Right lobe of liver (tissue), 6 donors: Measurements from ENCODE around the gene GPR22. TPM values are rescaled to one million over a fixed set of nuclear protein-coding genes. Genes with fewer than 3 reads are reported as not detected.

Experiments used
- ATAC-seq, 4 donors: fragments of 200-7000 bp; cut with Tn5 transposase; one replicate each; pipeline ENCODE4 v1.9.1; 2020; ENCODE audit warnings: mild to moderate bottlenecking in 4 of 4, moderate library complexity in 4 of 4
- DNase-seq, 3 donors: peaks; one replicate each; pipeline ENCODE4 v3.0.0-alpha.2; 2020
- H3K27ac ChIP-seq, 3 donors: fragments of 200-600 bp; one replicate each; pipeline ENCODE4 v1.8.0; 2022
- H3K27me3 ChIP-seq, 2 donors: fragments of 200-600 bp; one replicate each; pipeline ENCODE4 v1.8.0; 2022
- H3K36me3 ChIP-seq, 4 donors: fragments of 200-600 bp; sonication (generic) in 1 of 4; one replicate each; pipeline versions ENCODE4 v1.5.1 to v1.8.0; 2017 to 2022; ENCODE audit warnings: control low read depth in 1 of 4
- H3K4me1 ChIP-seq, 4 donors: fragments of 200-600 bp; sonication (generic) in 1 of 4; one replicate each; pipeline versions ENCODE4 v1.5.1 to v1.8.0; 2017 to 2022; ENCODE audit warnings: control low read depth in 1 of 4
- H3K4me3 ChIP-seq, 3 donors: fragments of 200-600 bp; one replicate each; pipeline ENCODE4 v1.8.0; 2022
- H3K9me3 ChIP-seq, 4 donors: fragments of 200-600 bp; sonication (generic) in 1 of 4; one replicate each; pipeline versions ENCODE4 v1.5.1 to v1.8.0; 2017 to 2022; ENCODE audit warnings: control low read depth in 1 of 4
- POLR2A ChIP-seq: fragments of 450-650 bp; IDR thresholded peaks from one replicate; pipeline ENCODE4 v1.6.1; 2017; ENCODE audit warnings: antibody characterized with exemption, mild to moderate bottlenecking
- WGBS: methylation state at CpG from one replicate; pipeline ENCODE4 v1.1.6; 2018; ENCODE audit warnings: low coverage, low lambda C conversion rate; ENCODE audit not compliant: insufficient coverage; ENCODE audit errors: missing lambda C conversion rate; 5-methylcytosine and 5-hydroxymethylcytosine counted together
- intact Hi-C, 2 donors: fragments of 100-400 bp; cut with DNase I; formaldehyde crosslinking; loops; one replicate each; pipeline versions ENCODE4 v1.11.2 to v1.14.1; 2022
- total RNA-seq, 6 experiments: library from RNA; depleted of rRNA in 2 of 6; stranded (reverse); fragments of >200 nt in 2 of 6; fragmentation: NEBNext Ultra II Directional in 3 of 6; extraction: Animal tissue kit (Norgen Biotek cat#: 25700) in 3 of 6; gene quantifications; one replicate each; pipeline versions ENCODE4 v1.1.0 to v1.2.4, GENCODE V29; 2016 to 2023
- TF ChIP-seq, protein P1 (sequence below), 4 donors: fragments of 200-600 bp in 3 of 4; fragments of 450-650 bp in 1 of 4; IDR thresholded peaks; one replicate each; pipeline versions ENCODE4 v1.5.1 to v1.8.0; 2016 to 2022; ENCODE audit warnings: antibody characterized with exemption in 4 of 4, mild to moderate bottlenecking in 2 of 4
- donor health status: DM: no; HTN: yes; CAD: no.
- donor health status: DM: no; HTN: no; CAD: no.
- donor health status: DM: no; HTN: no; CAD: no.
- donor health status: DM: no; HTN: yes; CAD: no.
- donor health status: DM: no; HTN: yes; CAD: no.

GPR22 gene
- total RNA-seq, 6 experiments from 2014 or later, result not detected

DNA sequence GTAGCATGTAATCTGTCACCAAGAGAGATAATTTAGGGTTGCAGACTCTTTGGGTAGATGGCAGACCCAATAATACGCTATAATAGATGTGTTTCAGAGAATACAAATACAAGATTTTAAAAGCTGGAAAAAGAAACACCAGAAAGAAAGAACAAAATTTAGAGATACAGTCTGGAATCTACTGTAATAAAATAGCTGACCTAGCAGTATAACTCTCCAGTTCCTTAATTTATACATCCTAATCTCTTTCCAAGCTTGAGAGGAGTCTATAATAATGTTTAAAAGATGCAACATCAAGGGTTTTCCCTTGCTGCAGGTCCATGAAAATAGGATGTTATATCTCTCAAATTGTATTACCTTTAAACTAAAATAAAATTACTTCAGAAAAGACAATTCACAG lies 27.2 kb upstream of the GPR22 start:
- 86% methylated on average over 1 of the region's 1 CpG for WGBS

DNA sequence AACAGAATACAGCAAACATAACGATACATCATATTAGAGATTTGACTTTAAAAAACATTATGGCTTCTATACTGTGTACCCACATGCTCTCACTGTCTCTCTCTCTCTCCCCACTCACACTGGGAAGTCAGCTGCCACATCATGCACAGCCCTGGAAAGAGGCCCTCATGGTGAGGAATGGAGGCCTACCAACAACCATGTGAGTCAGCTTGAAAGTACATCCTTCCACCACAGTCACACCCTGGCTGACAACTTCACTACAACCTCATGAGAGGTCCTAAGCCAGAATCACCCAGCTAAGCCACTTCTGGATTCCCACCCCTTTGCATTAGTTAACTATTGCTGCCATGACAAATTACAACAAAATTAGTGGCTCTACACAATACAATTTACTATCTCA lies 23.3 kb upstream of the GPR22 start:
- Histone ChIP-seq H3K4me1 (no peaks in the 10 kb centered on the region), H3K36me3 (no peaks in the 10 kb centered on the region), H3K9me3 (no peaks in the 10 kb centered on the region), H3K27me3 (no peaks in the 10 kb centered on the region), H3K4me3 (no peak overlapping the region), H3K27ac (no peak overlapping the region)
- no peak for DNase-seq
- WGBS, result 100% methylated on average over 1 of the region's 1 CpG
- TF ChIP-seq, protein P1, sequence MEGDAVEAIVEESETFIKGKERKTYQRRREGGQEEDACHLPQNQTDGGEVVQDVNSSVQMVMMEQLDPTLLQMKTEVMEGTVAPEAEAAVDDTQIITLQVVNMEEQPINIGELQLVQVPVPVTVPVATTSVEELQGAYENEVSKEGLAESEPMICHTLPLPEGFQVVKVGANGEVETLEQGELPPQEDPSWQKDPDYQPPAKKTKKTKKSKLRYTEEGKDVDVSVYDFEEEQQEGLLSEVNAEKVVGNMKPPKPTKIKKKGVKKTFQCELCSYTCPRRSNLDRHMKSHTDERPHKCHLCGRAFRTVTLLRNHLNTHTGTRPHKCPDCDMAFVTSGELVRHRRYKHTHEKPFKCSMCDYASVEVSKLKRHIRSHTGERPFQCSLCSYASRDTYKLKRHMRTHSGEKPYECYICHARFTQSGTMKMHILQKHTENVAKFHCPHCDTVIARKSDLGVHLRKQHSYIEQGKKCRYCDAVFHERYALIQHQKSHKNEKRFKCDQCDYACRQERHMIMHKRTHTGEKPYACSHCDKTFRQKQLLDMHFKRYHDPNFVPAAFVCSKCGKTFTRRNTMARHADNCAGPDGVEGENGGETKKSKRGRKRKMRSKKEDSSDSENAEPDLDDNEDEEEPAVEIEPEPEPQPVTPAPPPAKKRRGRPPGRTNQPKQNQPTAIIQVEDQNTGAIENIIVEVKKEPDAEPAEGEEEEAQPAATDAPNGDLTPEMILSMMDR (IDR thresholded peaks at IDR 0.05), result no peak
- ATAC-seq, result no peak
- intact Hi-C loops, result no loop called here

More for the DNA sequence above, 27.2 kb upstream of the GPR22 start:
- Histone ChIP-seq H3K4me1 (no peaks in the 10 kb centered on the region), H3K36me3 (no peaks in the 10 kb centered on the region), H3K4me3 (no peak overlapping the region), H3K27ac (no peak overlapping the region), H3K27me3 (no peaks in the 10 kb centered on the region), H3K9me3 (no peaks in the 10 kb centered on the region)
- no peak for TF ChIP-seq POLR2A
- TF ChIP-seq, protein P1 (IDR thresholded peaks at IDR 0.05), result no peak
- DNase-seq (no peak), ATAC-seq (no peak)
- intact Hi-C loops, result no loop called here

DNA sequence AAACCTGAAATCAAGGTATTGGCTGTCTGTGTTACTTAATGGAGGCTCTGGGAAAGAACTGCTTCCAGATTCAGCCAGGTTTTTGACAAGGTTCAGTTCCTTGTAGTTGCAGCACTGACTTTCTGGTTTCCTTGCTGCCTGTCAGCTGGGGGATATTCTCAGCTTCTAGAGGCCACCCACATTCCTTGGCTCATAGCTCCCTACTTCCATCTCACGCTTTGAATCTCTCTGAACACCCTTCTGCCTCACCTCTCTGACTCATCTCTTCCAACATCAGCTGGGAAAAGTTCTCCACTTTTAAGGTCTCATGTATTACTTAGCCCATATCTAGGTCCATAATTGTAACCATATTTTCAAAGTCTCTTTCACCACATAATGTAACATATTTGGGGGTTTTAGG lies 22.9 kb upstream of the GPR22 start:
- Histone ChIP-seq H3K4me1 (no peaks in the 10 kb centered on the region), H3K9me3 (no peaks in the 10 kb centered on the region), H3K27me3 (no peaks in the 10 kb centered on the region), H3K27ac (no peak overlapping the region), H3K36me3 (no peaks in the 10 kb centered on the region), H3K4me3 (no peak overlapping the region)
- 100% methylated on average over 1 of the region's 1 CpG for WGBS
- no peak for ATAC-seq
- TF ChIP-seq, protein P1 (IDR thresholded peaks at IDR 0.05), result no peak
- TF ChIP-seq POLR2A, result no peak
- DNase-seq, result no peak
- intact Hi-C loops, result no loop called here

- ATAC-seq, result no peak
- Histone ChIP-seq H3K27ac (no peak overlapping the region), H3K9me3 (no peaks in the 10 kb centered on the region), H3K36me3 (no peaks in the 10 kb centered on the region), H3K4me3 (no peak overlapping the region), H3K4me1 (no peaks in the 10 kb centered on the region), H3K27me3 (no peaks in the 10 kb centered on the region)
- 100% methylated on average over 1 of the region's 1 CpG for WGBS
- intact Hi-C loops, result no loop called here
- DNase-seq, result no peak
- TF ChIP-seq, protein P1 (IDR thresholded peaks at IDR 0.05), result no peak
- TF ChIP-seq POLR2A, result no peak
Observed at GRCh38 chr7:107450970-107451369, 18.9 kb upstream of the GPR22 start.

DNA sequence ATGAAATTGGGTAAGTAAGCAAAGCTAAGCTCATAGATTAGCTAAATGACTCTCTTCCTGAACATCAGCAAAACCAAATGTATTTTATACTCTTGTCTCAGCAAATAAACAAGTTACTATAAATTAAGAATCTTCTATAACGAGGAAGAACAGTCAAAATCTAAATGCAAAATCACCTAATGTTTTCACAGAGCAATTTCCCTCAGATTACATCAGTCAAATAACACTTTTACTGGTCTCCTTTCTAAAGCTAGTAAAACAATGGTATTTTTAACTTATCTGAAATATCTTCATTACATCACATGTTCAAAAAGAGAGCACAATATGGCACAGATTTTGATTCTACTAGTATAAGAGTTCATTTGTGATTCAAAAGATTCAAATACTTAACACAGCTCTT lies 16.5 kb upstream of the GPR22 start:
- WGBS, result 100% methylated on average over 1 of the region's 1 CpG
- ATAC-seq (no peak), DNase-seq (no peak)
- no peaks in the 10 kb centered on the region for H3K9me3 ChIP-seq
- no peaks in the 10 kb centered on the region for H3K4me1 ChIP-seq
- H3K4me3 ChIP-seq, result no peak overlapping the region
- H3K36me3 ChIP-seq, result no peaks in the 10 kb centered on the region
- no peaks in the 10 kb centered on the region for H3K27me3 ChIP-seq
- TF ChIP-seq, protein P1 (IDR thresholded peaks at IDR 0.05), result no peak
- TF ChIP-seq POLR2A, result no peak
- intact Hi-C loops, result no loop called here
- H3K27ac ChIP-seq, result no peak overlapping the region
